GM21737 (cell line): ENCODE results near the gene GRIK5.

Experiments
- ATAC-seq: cut with Tn5 transposase; IDR thresholded peaks from one replicate; pipeline ENCODE4 v1.9.1; 2021; ENCODE audit warnings: mild to moderate bottlenecking, moderate library complexity; ENCODE audit not compliant: unreplicated experiment

Gene GRIK5

DNA sequence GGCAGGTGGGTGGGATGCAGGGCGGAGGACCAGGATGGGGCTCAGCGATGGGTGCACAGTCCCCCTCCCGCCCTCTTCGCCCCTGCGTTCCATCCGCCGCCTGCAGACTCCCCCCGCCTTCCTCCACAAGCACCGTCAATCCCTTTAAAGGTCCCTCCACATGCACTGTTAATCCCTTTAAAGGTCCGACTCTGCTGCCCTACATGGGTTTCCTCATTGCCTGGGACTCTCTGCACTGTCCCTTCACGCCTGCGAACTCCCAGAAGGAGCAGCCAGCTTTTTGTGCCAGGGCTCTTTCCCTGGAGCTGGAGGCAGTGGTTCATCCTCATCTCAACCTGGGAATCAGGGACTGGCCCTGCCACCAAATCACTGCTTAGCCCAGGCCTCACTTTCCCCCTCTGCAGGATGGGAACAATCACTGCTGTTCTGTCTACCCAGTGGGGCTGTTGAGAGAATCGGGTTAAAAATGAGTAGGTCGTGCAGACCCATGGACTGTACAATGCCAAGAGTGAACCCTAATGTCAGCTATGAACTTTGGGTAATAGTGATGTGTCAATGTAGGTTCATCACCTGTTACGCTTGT lies 26.3 kb upstream of the GRIK5 start:
- ATAC-seq, result no peak

GRCh38 chr19:42095814-42096230 lies 25.8 kb upstream of the GRIK5 start:
- no peak for ATAC-seq

DNA sequence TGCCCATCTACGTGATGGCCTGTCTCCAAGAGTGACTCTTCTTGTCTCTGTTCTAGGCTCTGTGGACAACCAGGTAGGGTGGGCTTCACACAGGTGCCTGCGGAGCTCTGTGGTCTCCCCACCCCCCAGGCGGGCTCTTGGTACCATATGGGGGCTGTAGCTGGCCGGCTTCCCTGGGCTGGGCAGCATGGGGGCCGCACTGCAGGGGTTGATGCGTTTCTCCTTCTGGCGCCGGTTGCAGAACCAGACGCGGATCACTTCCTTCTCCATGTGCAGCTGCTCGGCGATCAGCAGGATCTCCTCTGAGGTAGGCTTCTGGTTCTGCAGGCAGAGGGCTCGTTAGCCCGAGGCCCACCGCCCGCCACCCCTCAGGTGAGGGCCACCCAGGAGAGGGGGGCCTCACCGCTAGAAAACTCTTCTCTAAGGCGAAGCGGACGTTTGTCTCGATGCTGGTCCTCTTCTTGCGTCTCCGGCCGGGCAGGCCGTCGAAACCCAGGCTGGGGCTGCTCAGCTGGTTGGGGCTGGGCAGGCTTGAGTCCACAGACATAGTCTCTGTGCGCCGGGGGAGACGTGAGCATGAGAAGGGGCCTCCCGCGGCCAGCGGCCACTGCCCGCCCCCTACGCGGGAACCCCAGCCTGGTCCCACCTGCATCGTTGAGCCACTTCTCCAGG lies 25.3 kb upstream of the GRIK5 start:
- ATAC-seq, result no peak

DNA sequence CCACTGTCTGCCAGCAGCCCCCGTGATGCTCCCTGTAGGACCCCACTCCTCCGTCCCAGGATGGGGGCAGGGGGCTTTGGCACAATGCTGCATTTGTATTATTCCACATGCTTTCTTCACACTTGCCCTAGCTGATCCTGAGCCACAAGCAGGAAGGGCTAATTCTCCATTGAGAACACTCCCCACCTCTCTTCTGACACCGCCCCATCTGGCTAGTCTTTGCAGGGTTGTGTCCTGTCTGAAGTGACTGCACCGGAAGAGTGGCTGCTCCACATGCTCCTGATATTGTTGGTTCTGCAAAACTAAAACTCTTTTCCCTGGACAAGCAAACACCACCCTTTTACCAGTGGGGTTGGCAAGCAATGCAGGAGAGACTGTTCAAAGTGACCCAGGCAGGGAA lies 23.9 kb upstream of the GRIK5 start:
- no peak for ATAC-seq

DNA sequence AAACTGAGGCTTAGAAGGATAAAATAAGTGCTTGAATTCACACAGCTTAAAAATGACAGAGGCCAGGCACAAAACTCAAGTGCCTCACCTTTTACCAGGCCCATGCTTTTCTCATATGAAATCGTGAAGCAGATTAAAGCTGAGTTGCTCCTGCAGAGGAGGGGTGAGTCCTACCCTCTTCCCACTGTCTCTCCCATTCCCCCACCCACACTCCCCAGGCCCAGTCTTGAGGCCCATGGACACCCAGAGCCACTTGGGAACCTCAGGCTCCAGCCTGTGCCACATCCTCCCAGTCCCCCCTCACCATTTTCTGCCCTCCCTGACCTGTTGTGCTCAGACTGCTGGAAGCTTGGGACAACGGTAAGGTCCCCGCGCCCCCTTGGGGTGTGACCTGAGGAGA lies 23.5 kb upstream of the GRIK5 start:
- ATAC-seq, result no peak

DNA sequence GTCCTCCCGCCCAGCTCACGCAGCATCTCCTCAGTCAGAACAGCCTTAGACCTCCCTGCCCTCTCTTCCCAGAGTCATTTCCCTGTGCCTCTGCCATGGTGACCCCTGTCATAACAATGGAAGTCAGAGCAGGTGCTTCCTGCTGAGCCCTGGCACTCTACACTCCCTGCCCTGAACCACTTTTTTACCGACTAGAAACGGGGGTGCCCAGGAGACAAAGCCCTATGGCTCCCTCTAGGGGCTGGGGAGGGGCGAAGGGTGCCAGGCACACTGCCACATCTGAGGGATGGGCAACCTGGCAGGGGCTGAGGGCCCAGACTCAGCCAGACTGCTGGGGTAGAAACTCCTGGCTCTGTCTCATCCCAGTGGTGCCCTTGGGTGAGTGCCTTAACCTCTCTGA lies 22.3 kb upstream of the GRIK5 start:
- no peak for ATAC-seq

DNA sequence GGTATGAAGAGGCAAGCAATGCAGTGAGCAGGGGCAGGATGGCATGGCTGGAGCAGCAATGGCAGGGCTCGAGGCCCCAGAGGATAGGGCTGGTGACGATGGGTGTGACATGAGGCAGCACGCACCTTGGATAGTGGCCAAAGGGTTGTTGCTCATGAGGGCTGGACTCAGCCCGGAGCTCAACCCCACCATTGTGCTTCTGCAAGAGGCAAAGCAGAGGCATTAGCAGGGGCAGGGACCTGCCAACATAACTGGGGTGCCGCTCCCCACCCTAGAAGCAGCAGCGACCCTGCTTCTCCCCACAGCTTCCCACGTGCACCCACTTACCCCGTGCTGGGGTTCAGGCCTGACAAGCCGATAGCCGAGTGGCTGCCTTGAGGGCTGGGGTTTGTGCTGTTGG lies 21.7 kb upstream of the GRIK5 start:
- ATAC-seq, result no peak

- ATAC-seq, result no peak
These were observed 21.3 kb upstream of the GRIK5 start for GRCh38 chr19:42091300-42091699.

DNA sequence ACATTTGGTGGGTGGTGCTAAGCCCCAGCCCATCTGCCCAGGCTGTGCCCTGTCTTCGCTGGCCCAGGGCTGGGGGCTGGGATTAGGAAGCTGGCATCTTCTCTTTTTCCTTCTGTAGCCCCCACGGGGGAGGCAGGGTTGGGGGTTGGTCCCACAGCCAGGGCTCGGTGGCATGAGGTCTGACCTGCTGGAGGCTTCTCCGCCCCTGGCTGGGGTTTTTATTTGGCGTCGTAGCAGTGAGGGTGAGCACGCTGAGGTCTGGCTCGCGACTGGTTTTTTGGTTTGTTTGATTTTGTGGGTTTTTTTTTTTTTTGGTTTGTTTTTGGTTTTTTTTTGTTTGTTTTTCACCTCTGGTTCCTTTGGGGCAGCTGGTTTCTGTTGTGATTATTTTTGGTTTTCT lies 20.7 kb upstream of the GRIK5 start:
- ATAC-seq, result no peak

GRCh38 chr19:42089772-42090171 lies 19.8 kb upstream of the GRIK5 start:
- no peak for ATAC-seq

DNA sequence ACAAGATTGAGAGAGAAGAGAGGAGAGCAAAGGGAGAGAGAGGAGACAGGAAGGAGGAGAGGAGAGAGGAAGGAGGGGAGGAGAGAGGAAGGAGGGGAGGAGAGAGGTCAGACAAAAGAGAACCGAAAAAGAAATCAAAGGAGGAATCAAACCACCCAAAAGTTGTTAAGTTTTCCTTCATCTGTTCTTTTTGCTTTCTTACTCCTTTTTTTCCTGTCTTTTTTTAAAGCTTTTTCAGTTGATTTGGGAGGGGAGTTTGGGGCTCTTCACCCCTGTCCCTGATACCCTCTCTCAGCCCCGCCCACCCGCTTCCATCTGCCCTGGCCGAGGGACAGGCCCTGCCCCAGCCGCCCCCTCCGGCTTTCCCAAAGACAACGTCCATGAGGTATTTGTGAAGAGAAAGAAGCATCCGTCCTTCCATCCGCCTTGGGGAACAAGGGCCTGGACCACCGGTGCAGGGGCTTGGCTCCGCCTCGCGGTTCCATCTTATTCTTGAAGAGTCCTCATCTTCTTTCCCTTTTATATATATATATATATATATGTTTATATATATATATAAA lies 19.3 kb upstream of the GRIK5 start:
- ATAC-seq, result no peak

DNA sequence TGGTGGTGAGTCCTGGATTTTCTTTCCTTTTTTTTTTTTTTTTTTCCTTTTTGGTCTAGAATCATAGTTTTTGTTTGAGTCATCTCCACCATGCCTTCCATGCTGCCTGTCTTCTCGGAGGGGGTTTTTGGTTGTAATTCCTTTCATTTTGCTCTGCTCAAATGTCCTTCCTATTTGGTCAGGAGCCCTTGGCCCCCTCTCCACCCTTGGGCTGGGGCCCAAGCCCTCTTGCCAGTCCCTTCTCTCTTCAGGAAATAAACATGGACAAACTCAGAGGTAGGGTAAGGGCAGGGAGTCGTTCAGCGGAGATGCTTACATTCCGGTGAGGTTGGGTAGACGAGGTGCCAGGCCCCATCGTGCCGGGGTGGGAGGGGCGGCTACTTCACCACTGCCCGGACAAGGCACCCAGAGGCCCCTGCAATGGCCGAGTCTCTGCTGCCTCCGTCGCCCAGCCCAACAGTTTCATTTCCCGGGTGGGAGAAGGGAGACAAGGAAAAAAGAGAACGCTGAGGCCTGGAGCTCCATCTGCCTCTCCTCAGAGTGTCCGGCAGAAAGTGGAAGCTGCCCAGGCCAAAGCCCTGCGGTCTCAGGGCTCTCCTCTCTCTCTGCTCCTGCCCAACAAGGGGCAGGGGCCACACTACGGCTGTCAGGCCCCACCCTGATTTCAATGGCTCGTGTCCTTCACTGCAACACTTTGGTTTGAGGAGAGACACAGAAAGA lies 18.6 kb upstream of the GRIK5 start:
- ATAC-seq, result no peak

GRCh38 chr19:42086770-42087550 lies 17.0 kb upstream of the GRIK5 start:
- no peak for ATAC-seq

- no peak for ATAC-seq
These were observed 16.3 kb upstream of the GRIK5 start for GRCh38 chr19:42086188-42086736.

- ATAC-seq, result no peak
These were observed 13.5 kb upstream of the GRIK5 start for GRCh38 chr19:42083537-42083936.

DNA sequence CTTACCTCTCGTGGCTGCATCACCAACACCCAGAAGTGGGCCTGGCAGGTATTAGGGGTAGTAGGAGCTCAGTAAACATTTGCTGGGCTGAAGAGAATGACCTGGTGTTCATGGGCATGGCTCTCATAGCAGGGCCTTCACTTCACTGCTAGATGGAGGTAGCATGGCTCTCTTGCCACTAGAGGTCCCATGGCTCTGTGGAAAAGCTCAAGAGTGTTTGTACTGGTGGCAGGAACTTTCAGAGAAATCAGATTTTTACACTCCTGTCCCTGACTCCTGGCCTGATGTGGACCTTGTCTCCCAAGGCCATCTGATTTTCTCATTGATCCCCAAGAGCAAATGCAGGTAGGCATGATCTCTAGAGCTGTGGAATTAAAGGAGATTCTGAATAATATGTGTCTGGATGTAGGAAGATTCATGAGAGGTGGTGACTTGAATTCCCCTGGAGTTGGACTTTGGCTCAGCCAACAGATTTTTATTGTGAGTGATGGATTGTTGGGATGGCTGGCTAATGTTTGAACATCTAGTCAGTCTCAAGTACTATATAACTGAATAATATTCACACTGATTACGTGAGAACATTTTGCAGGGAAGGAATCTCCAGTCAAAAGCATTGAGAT lies 11.7 kb upstream of the GRIK5 start:
- ATAC-seq, result no peak

DNA sequence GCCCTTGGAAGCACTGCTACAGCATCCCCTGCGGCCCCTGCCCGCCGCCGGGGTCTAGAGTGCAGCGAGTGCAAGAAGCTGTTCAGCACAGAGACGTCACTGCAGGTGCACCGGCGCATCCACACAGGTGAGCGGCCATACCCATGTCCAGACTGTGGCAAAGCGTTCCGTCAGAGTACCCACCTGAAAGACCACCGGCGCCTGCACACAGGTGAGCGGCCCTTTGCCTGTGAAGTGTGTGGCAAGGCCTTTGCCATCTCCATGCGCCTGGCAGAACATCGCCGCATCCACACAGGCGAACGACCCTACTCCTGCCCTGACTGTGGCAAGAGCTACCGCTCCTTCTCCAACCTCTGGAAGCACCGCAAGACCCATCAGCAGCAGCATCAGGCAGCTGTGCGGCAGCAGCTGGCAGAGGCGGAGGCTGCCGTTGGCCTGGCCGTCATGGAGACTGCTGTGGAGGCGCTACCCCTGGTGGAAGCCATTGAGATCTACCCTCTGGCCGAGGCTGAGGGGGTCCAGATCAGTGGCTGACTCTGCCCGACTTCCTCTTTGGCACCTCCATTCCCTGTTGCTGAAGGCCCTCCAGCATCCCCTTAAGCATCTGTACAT lies 10.9 kb upstream of the GRIK5 start:
- ATAC-seq, result no peak

DNA sequence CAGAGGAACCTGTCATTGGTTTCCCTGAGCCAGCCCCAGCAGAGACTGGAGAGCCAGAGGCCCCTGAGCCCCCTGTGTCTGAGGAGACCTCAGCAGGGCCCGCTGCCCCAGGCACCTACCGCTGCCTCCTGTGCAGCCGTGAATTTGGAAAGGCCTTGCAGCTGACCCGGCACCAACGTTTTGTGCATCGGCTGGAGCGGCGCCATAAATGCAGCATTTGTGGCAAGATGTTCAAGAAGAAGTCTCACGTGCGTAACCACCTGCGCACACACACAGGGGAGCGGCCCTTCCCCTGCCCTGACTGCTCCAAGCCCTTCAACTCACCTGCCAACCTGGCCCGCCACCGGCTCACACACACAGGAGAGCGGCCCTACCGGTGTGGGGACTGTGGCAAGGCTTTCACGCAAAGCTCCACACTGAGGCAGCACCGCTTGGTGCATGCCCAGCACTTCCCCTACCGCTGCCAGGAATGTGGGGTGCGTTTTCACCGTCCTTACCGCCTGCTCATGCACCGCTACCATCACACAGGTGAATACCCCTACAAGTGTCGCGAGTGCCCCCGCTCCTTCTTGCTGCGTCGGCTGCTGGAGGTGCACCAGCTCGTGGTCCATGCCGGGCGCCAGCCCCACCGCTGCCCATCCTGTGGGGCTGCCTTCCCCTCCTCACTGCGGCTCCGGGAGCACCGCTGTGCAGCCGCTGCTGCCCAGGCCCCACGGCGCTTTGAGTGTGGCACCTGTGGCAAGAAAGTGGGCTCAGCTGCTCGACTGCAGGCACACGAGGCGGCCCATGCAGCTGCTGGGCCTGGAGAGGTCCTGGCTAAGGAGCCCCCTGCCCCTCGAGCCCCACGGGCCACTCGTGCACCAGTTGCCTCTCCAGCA lies 10.1 kb upstream of the GRIK5 start:
- ATAC-seq, result no peak

DNA sequence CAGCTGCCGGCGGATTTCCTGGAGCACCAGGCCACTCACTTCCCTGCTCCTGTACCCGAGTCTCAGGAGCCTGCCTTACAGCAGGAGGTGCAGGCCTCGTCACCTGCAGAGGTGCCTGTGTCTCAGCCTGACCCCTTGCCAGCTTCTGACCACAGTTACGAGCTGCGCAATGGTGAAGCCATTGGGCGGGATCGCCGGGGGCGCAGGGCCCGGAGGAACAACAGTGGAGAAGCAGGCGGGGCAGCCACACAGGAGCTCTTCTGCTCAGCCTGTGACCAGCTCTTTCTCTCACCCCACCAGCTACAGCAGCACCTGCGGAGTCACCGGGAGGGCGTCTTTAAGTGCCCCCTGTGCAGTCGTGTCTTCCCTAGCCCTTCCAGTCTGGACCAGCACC lies 9.3 kb upstream of the GRIK5 start:
- ATAC-seq, result no peak
